ENCODE data around the gene PCYT1A.
A peak's percentile ranks its signal among the peaks of the same experiment; 100 is the strongest.

PCYT1A gene

GRCh38 chr3:196220991-196221390 is 66.5 kb downstream of the PCYT1A start:
- no peaks in the 10 kb centered on the region for H3K27me3 ChIP-seq (ENCODE audit: low read depth)
- in situ Hi-C loops (cut with MboI; ENCODE audit: low sequenced_read_pairs): no loop called here

GRCh38 chr3:196220587-196220986 is 66.9 kb downstream of the PCYT1A start:
- Histone ChIP-seq H3K36me3 (replicated peaks) (no peaks in the 10 kb centered on the region), H3K4me1 (no peaks in the 10 kb centered on the region; the same call in 1 of the 2 replicates), H3K9me3 (no peaks in the 10 kb centered on the region), H3K4me3 (no peak overlapping the region), H3K27me3 (ENCODE audit: low read depth) (no peaks in the 10 kb centered on the region)
- no peak for DNase-seq (ENCODE audit: low spot score in 2 of 2)
- in situ Hi-C loops (cut with MboI; ENCODE audit: low sequenced_read_pairs): no loop called here

More at GRCh38 chr3:196220991-196221390, 66.5 kb downstream of the PCYT1A start:
- Histone ChIP-seq H3K36me3 (replicated peaks) (no peaks in the 10 kb centered on the region), H3K9me3 (no peaks in the 10 kb centered on the region), H3K4me3 (no peak overlapping the region), H3K4me1 (no peaks in the 10 kb centered on the region; the same call in 1 of the 2 replicates)
- no peak for DNase-seq (ENCODE audit: low spot score in 2 of 2)

- Histone ChIP-seq H3K36me3 (replicated peaks) (no peaks in the 10 kb centered on the region), H3K27me3 (ENCODE audit: low read depth) (no peaks in the 10 kb centered on the region), H3K9me3 (no peaks in the 10 kb centered on the region), H3K4me1 (no peaks in the 10 kb centered on the region; the same call in 1 of the 2 replicates), H3K4me3 (no peak overlapping the region)
- no peak for DNase-seq (ENCODE audit: low spot score in 2 of 2)
- in situ Hi-C loops (cut with MboI; ENCODE audit: low sequenced_read_pairs): no loop called here
These were observed 67.6 kb downstream of the PCYT1A start for GRCh38 chr3:196219970-196220311.

GRCh38 chr3:196219194-196219969 is 68.1 kb downstream of the PCYT1A start:
- in situ Hi-C loops (cut with MboI; ENCODE audit: low sequenced_read_pairs): no loop called here
- Histone ChIP-seq H3K4me1 (no peaks in the 10 kb centered on the region; the same call in 1 of the 2 replicates), H3K27me3 (ENCODE audit: low read depth) (no peaks in the 10 kb centered on the region), H3K36me3 (replicated peaks) (no peaks in the 10 kb centered on the region), H3K4me3 (no peak overlapping the region), H3K9me3 (no peaks in the 10 kb centered on the region)
- DNase-seq (ENCODE audit: low spot score in 2 of 2): peak in 1 of 2 experiments; percentile 56

- no peak overlapping the region for H3K4me3 ChIP-seq
- no peak for DNase-seq (ENCODE audit: low spot score in 2 of 2)
- no peaks in the 10 kb centered on the region; the same call in 1 of the 2 replicates for H3K4me1 ChIP-seq
- in situ Hi-C loops (cut with MboI; ENCODE audit: low sequenced_read_pairs): no loop called here
- H3K9me3 ChIP-seq: no peaks in the 10 kb centered on the region
- no peaks in the 10 kb centered on the region for H3K36me3 ChIP-seq (replicated peaks)
- no peaks in the 10 kb centered on the region for H3K27me3 ChIP-seq (ENCODE audit: low read depth)
These were observed 69.3 kb downstream of the PCYT1A start for GRCh38 chr3:196218155-196218712.

GRCh38 chr3:196217307-196218154 is 70.0 kb downstream of the PCYT1A start:
- in situ Hi-C loops (cut with MboI; ENCODE audit: low sequenced_read_pairs): no loop called here

GRCh38 chr3:196216681-196217211 is 70.8 kb downstream of the PCYT1A start:
- Histone ChIP-seq H3K36me3 (replicated peaks) (no peaks in the 10 kb centered on the region), H3K27me3 (ENCODE audit: low read depth) (no peaks in the 10 kb centered on the region), H3K4me3 (no peak overlapping the region), H3K9me3 (no peaks in the 10 kb centered on the region), H3K4me1 (no peaks in the 10 kb centered on the region; the same call in 1 of the 2 replicates)
- no peak for DNase-seq (ENCODE audit: low spot score in 2 of 2)
- in situ Hi-C loops (cut with MboI; ENCODE audit: low sequenced_read_pairs): no loop called here

More at GRCh38 chr3:196217307-196218154, 70.0 kb downstream of the PCYT1A start:
- no peaks in the 10 kb centered on the region; the same call in 1 of the 2 replicates for H3K4me1 ChIP-seq
- H3K27me3 ChIP-seq (ENCODE audit: low read depth): no peaks in the 10 kb centered on the region
- DNase-seq (ENCODE audit: low spot score in 2 of 2): no peak
- no peaks in the 10 kb centered on the region for H3K36me3 ChIP-seq (replicated peaks)
- no peak overlapping the region for H3K4me3 ChIP-seq
- H3K9me3 ChIP-seq: no peaks in the 10 kb centered on the region

GRCh38 chr3:196216089-196216564 is 71.4 kb downstream of the PCYT1A start, which contains the start of gene SLC51A:
Gene SLC51A, plus strand, starts transcription at chr3:196216534. Its CDS starts 179 bp downstream, at chr3:196216713.
- Histone ChIP-seq H3K4me1 (no peaks in the 10 kb centered on the region; the same call in 1 of the 2 replicates), H3K36me3 (replicated peaks) (no peaks in the 10 kb centered on the region)
- in situ Hi-C loops (cut with MboI; ENCODE audit: low sequenced_read_pairs): no loop called here

GRCh38 chr3:196215493-196216020 is 72.0 kb downstream of the PCYT1A start:
- no peaks in the 10 kb centered on the region; the same call in 1 of the 2 replicates for H3K4me1 ChIP-seq
- H3K9me3 ChIP-seq: no peaks in the 10 kb centered on the region
- in situ Hi-C loops (cut with MboI; ENCODE audit: low sequenced_read_pairs): no loop called here
- H3K4me3 ChIP-seq: no peak overlapping the region
- DNase-seq (ENCODE audit: low spot score in 2 of 2): no peak
- no peaks in the 10 kb centered on the region for H3K27me3 ChIP-seq (ENCODE audit: low read depth)
- H3K36me3 ChIP-seq (replicated peaks): no peaks in the 10 kb centered on the region

More at GRCh38 chr3:196216089-196216564, 71.4 kb downstream of the PCYT1A start, which contains the start of gene SLC51A:
- no peaks in the 10 kb centered on the region for H3K27me3 ChIP-seq (ENCODE audit: low read depth)
- no peaks in the 10 kb centered on the region for H3K9me3 ChIP-seq
- no peak within 1 kb of the TSS for H3K4me3 ChIP-seq
- DNase-seq (ENCODE audit: low spot score in 2 of 2): no peak

GRCh38 chr3:196214783-196215441 is 72.6 kb downstream of the PCYT1A start:
- in situ Hi-C loops (cut with MboI; ENCODE audit: low sequenced_read_pairs): no loop called here
- Histone ChIP-seq H3K4me1 (no peaks in the 10 kb centered on the region; the same call in 1 of the 2 replicates), H3K4me3 (no peak overlapping the region), H3K27me3 (ENCODE audit: low read depth) (no peaks in the 10 kb centered on the region), H3K9me3 (no peaks in the 10 kb centered on the region), H3K36me3 (replicated peaks) (no peaks in the 10 kb centered on the region)
- DNase-seq (ENCODE audit: low spot score in 2 of 2): no peak

GRCh38 chr3:196210673-196211556 is 76.6 kb downstream of the PCYT1A start, which contains the start of gene ZDHHC19:
Gene ZDHHC19, minus strand, starts transcription at chr3:196211400. Its CDS starts 85 bp downstream, at chr3:196211315.
- Histone ChIP-seq H3K36me3 (replicated peaks) (no peaks in the 10 kb centered on the region), H3K4me1 (no peaks in the 10 kb centered on the region), H3K9me3 (no peaks in the 10 kb centered on the region), H3K4me3 (no peak within 1 kb of the TSS), H3K27me3 (ENCODE audit: low read depth) (no peaks in the 10 kb centered on the region)
- no peak for DNase-seq (ENCODE audit: low spot score in 2 of 2)
- in situ Hi-C loops (cut with MboI; ENCODE audit: low sequenced_read_pairs): no loop called here

All from HAP-1 (cell line).